GM18951 (cell line): Measurements from ENCODE around the gene FBXW2.

ENCODE experiments used
- POLR2A ChIP-seq: IDR thresholded peaks from 4 replicates; pipeline ENCODE4 v1.6.1; 2011; ENCODE audit warnings: mild to moderate bottlenecking; ENCODE audit not compliant: insufficient read length, insufficient read depth; ENCODE audit errors: extremely low read depth
- in situ Hi-C: fragments of 300-500 bp; cut with MboI; formaldehyde crosslinking; loops from one replicate; pipeline ENCODE4 v1.12.0; 2022; ENCODE audit warnings: low sequenced_read_pairs, mixed read lengths, inconsistent platforms; ENCODE audit not compliant: unreplicated experiment

Gene FBXW2

DNA sequence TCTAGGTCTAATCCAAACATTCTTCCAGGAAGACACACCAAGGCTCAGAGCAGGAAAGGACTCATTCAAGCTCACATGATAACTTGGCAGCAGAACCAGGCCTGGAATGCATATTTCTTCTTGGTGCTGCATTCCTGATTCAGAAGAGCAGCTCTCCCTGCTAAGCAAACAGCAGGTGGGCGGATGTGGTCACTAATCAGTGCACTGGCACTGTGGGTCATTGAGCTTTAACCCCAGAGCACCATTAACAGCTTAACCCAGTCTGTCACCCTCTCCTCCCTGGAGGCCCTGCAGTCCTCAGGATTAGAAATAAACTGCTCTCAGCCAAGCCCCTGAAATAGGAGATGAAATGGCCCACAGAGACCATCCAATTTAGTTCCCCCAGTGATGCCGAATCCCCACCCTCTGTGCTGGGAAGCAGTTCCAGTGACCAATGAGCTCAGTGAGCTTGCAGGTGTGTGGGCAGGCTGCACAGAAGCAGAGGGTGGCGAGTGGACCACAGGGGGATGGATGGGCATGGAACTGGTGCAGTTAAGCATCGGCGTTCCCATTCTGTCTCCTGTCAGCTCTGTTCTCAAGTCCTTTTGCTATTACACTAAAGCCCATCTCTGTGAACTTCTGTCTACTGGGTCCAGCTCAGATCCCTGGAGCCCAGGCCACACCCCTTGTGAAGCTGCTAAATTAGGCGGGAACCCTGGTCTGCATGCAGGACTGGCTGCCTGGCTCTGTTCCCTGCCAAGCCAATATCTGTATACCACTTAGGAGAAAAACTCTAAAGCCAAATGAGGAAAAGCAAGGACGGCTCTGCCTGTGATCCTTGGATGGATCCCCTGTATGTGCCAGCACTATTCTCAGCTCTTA, 62.3 kb downstream of the FBXW2 start:
- no peak for TF ChIP-seq POLR2A
- in situ Hi-C loops, result no loop called here

- TF ChIP-seq POLR2A, result no peak
- in situ Hi-C loops, result no loop called here
Observed at GRCh38 chr9:120729791-120730241, 63.4 kb downstream of the FBXW2 start.

GRCh38 chr9:120726484-120726883, 66.7 kb downstream of the FBXW2 start:
- TF ChIP-seq POLR2A, result no peak
- in situ Hi-C loops, result no loop called here

DNA sequence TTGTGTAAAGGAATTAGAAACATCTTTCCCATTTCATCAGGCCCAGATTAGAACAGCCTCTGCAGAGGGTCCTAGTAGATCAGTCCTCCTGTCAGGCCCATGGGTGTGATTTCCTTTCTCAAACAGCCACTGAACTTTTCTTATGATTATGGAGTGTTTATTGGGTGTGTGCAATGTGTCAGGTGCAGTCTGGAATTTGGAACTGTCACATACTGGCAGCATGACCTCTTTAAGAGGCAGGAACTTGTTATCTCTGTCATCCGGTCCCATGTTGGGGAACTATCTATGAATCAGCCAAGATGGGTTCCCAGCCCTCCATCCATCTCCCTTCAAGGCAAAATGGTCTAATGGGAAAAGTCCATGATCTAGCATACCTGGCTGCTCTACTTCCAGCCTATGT, 67.3 kb downstream of the FBXW2 start:
- in situ Hi-C loops, result no loop called here
- no peak for TF ChIP-seq POLR2A

DNA sequence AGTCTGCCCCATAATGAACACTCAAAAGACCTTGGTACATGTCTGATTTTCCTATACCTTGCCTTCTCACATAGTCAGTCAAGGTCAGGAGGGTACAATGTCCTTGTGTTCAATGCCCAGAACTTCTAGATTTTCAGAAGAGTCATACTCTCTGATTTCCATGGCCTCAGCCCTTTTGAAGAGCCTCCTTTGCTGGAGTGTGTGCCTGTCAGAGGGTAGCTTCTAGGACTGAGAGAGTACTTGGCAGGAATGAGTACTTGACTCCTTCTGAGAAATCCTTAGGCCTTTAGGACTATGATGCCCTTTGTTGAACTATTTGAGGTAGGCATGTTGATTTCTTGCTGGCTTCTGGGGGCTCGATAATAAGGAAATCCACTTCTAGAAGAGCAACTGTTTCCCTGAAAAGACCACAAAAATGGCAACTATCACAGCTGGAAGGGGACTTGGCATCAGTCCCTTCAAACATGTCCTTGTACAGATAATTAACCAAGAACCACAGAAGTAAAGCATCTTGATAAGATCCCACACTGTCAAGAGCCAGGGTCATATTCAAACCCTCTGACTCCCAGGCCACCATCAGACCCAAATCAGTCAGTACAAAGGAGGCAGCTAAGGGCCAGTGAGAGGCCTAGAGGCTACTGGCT, 68.3 kb downstream of the FBXW2 start:
- in situ Hi-C loops, result no loop called here
- TF ChIP-seq POLR2A, result no peak

GRCh38 chr9:120723565-120723964, 69.7 kb downstream of the FBXW2 start:
- in situ Hi-C loops, result no loop called here
- no peak for TF ChIP-seq POLR2A

- no peak for TF ChIP-seq POLR2A
- in situ Hi-C loops, result no loop called here
Observed at GRCh38 chr9:120720404-120720803, 72.8 kb downstream of the FBXW2 start.

- in situ Hi-C loops, result no loop called here
- no peak for TF ChIP-seq POLR2A
Observed at GRCh38 chr9:120718316-120718715, 74.9 kb downstream of the FBXW2 start.

DNA sequence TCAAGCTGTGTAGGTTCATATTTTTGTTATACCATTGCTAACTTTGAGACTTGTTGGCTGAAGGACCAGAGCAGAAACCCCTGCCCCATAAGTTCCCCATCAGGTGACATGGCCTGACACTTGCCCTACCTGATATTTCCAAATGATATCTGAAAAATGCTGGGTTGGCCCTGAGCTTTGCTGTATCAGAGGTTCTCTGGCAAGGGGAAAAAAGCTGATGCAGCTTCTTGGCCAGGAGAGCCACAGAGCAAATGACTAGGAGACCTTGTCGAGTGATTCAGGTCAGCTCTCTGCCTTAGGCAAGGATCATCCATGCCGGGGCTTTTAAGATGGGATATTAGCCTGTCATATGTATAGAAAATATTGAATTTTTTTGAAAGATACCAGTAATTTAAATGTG, 76.0 kb downstream of the FBXW2 start:
- TF ChIP-seq POLR2A, result no peak
- in situ Hi-C loops, result no loop called here

- in situ Hi-C loops, result no loop called here
- TF ChIP-seq POLR2A, result no peak
Observed at GRCh38 chr9:120716483-120716882, 76.7 kb downstream of the FBXW2 start.

- in situ Hi-C loops, result no loop called here
- no peak for TF ChIP-seq POLR2A
Observed at GRCh38 chr9:120715389-120715924, 77.8 kb downstream of the FBXW2 start.

DNA sequence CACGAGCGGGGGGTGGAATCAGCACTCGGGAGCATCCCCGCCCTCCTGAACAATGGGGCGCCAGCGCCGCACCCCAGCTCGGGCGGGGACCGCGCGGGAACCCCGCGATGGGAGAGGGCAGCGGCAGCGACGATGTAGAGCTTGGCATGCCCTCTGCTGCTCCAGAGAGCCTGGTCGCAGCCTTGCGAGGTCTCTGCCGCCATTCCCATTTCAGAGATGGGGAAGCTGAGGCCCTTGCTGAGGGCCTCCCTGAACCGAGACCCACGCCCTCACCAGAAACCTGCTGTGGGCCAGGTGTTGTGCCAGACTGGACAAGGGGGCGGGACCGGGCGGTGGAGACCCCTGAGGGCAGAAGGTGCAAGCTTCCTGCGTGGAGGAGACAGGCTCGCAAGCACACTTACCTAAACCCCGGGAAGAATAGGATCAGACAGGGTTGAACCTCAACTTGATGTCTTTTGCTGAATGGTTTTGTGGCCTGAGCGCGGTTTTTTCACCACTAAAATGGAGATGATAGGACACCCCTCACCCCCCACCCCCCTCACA, 78.3 kb downstream of the FBXW2 start:
- in situ Hi-C loops, result no loop called here
- no peak for TF ChIP-seq POLR2A

GRCh38 chr9:120714088-120714845, 78.9 kb downstream of the FBXW2 start, which contains the start of gene MEGF9:
TSS of gene MEGF9 (minus strand) at chr9:120714470. CDS start at chr9:120714358, 112 bp downstream.
- peak; percentile 72 for TF ChIP-seq POLR2A
- in situ Hi-C loops, result no loop called here
